GM12875 (cell line): ENCODE measurements around the gene KLF1.

Experiments used
- H3K4me3 ChIP-seq: one replicate; pipeline ENCODE4 v1.5.1; 2011; ENCODE audit warnings: low read depth, low read length, control low read depth
- TF ChIP-seq, protein P1 (sequence below): IDR thresholded peaks from 2 replicates; pipeline ENCODE4 v1.5.1; 2011; ENCODE audit warnings: low read depth, mild to moderate bottlenecking, control low read depth, inconsistent platforms, low read length, moderate library complexity, borderline replicate concordance; ENCODE audit not compliant: insufficient read depth

Gene KLF1

GRCh38 chr19:12888006-12888603, 1.1 kb upstream of the KLF1 start:
- TF ChIP-seq, protein P1, sequence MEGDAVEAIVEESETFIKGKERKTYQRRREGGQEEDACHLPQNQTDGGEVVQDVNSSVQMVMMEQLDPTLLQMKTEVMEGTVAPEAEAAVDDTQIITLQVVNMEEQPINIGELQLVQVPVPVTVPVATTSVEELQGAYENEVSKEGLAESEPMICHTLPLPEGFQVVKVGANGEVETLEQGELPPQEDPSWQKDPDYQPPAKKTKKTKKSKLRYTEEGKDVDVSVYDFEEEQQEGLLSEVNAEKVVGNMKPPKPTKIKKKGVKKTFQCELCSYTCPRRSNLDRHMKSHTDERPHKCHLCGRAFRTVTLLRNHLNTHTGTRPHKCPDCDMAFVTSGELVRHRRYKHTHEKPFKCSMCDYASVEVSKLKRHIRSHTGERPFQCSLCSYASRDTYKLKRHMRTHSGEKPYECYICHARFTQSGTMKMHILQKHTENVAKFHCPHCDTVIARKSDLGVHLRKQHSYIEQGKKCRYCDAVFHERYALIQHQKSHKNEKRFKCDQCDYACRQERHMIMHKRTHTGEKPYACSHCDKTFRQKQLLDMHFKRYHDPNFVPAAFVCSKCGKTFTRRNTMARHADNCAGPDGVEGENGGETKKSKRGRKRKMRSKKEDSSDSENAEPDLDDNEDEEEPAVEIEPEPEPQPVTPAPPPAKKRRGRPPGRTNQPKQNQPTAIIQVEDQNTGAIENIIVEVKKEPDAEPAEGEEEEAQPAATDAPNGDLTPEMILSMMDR, result no peak
- no peak overlapping the region for H3K4me3 ChIP-seq

DNA sequence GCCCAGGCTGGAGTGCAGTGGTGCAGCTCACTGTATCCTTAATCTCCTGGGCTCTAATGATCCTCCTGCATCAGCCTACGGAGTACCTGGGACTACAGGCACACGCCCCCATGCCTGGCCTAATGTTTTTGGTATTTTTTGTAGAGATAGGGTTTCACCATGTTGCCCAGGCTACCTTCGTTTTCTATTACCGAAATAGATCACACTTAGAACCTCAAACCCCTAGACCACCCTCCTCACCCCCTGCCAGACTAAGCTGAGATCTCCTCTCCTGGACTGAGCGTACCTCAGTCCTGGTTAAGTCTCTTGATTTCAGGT, 391 bp downstream of the KLF1 start:
- TF ChIP-seq, protein P1, result no peak
- H3K4me3 ChIP-seq, result no peak overlapping the region

- TF ChIP-seq, protein P1, result no peak
- peak overlapping the region; percentile 58 for H3K4me3 ChIP-seq
Measured at GRCh38 chr19:12885749-12886650, 1.0 kb downstream of the KLF1 start.

GRCh38 chr19:12884926-12885748, 1.9 kb downstream of the KLF1 start:
- peak overlapping the region; percentile 58 for H3K4me3 ChIP-seq
- TF ChIP-seq, protein P1, result peak; percentile 73

- peak overlapping the region; percentile 58 for H3K4me3 ChIP-seq
- TF ChIP-seq, protein P1, result no peak
Measured at GRCh38 chr19:12884627-12884925, 2.4 kb downstream of the KLF1 start.

DNA sequence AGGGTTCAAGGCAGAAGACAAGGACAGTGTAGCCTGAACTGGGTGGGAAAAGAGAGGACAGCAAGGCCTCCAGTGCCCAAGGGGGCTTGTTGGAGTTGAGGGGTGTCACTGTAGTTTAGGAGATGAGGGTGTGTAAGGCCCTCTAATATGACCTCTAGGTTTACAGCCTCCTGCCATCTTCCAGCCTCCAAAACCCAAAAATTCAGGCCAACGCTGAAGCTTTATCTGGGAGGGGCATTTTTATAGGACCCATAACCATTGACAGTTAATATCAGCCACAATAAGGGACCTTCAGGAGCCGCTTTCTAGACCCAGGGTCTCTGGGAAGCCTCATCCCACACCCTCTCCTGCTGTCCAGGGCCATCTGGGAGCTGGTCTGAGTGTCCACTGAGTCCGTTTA, 2.8 kb downstream of the KLF1 start:
- TF ChIP-seq, protein P1, result no peak
- no peak overlapping the region for H3K4me3 ChIP-seq
